ENCODE data around the gene ASL.
"Not testable (repeated sequence)": the region's sequence is repeated elsewhere in the genome, so short reads cannot be mapped to it uniquely, and the experiment has no call there.

The ASL gene

DNA sequence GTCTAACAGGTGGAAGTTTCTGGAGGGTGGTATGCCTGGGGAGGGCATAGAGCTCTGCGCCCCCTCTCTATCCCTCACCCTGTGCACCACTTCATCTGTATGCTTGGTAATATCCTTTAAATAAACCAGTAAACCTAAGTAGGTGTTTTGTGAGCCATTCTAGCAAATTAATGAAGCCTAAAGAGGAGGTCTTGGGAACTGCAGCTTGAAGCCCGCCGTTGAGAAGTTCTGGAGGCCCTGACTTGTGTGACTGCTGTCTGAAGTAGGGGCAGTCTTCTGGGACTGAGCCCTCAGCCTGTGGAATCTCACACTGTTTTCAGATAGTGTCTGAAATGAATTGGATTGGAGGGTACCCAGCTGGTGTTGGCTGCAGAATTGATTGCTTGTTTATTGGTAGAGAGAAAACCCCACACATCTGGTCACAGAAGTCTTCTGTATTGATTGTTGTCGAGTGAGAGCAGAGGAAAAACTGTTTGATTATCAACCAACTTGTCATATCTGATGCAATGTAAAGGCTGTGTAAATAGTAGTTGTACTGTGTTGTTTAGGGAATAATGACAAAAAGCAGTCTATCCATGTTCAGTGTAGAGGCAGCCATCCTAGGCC is 43.7 kb downstream of the ASL start:
- DNase-seq = no peak

DNA sequence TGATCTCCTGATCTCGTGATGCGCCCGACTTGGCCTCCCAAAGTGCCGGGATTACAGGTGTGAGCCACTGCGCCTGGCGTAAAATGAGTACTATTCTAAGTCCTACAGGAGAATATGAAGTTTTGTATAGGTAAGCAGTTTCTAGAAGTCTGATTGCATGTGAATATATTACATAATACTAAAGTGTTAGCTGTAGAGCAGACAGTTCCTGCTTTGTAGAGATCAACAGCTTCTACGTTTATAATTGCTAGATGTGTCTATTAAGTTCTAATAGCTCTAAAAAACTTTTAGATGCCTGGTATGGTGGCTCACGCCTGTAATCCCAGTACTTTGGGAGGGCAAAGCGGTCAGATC is 47.5 kb downstream of the ASL start:
- no peak for DNase-seq

DNA sequence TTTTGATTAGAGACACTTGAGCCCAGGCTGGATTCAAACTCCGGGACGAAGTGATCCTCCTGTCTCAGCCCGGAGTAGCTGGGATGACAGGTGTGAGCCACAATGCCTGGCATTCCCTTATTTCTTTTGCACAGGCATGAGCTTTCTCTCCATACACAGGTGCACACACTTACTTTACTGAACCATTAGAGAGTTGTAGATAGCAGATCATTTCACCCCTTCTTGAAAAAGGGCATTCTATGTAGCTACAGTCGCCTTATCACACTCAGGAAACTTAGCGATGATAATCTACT is 48.9 kb downstream of the ASL start:
- DNase-seq = not testable (repeated sequence)

DNA sequence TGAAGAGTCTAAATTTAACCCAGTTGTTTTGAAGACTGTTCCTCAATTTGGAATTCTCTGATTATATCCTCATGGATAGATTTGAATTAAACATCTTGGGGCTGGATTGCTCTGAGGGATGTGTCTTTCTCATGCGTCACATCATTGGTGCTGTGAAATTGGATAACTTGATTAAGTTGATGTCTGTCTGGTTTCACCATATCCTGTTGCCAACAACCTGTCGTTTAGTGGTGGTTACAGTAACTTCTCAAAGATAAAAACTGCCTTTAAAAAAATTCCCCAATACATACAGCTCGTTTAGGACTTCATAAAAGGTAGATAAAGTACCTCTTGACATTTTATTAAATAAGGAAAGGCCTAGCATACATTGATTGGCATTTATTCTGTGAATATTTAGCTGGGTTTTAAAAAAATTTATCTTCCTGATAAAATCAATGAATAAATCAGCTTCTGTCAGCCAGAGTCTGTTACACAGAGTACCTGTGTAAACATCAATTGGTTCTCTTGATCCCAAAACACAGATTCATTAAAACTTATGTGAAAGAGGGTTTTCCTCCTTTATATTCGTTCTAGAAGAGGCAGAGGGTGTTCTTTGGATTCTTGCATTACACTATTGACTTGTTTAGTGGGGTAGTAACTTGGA is 49.6 kb downstream of the ASL start:
- no peak for DNase-seq

DNA sequence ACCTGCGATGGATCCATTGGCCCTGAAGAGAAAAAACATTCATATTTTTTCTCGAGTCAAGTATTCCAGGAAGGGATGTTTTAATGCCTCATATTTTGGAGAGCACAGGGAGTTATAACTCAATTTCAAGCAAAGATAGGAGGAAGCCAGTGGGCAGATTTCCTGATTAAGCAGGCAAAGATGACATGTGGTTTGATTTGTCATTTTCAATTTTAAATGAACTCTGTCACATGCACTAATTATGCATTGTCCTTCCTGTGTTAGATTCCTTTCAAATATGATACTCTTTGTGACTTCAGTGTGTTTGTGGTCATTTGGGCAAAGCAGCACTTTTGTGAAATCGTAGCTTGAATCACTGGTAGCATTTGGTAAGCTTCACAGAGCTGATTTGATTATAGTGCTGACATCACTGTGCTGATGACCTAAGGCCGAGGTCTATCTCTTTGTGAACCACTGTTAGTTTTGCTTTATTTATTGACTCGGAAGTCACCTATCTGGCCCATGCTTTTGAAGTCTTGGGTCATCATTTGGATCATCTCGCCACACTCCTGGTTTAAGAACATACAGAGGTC is 50.2 kb downstream of the ASL start:
- DNase-seq = not testable (repeated sequence)

- not testable (repeated sequence) for DNase-seq
These were observed 51.6 kb downstream of the ASL start for GRCh38 chr7:66127172-66127571.

DNA sequence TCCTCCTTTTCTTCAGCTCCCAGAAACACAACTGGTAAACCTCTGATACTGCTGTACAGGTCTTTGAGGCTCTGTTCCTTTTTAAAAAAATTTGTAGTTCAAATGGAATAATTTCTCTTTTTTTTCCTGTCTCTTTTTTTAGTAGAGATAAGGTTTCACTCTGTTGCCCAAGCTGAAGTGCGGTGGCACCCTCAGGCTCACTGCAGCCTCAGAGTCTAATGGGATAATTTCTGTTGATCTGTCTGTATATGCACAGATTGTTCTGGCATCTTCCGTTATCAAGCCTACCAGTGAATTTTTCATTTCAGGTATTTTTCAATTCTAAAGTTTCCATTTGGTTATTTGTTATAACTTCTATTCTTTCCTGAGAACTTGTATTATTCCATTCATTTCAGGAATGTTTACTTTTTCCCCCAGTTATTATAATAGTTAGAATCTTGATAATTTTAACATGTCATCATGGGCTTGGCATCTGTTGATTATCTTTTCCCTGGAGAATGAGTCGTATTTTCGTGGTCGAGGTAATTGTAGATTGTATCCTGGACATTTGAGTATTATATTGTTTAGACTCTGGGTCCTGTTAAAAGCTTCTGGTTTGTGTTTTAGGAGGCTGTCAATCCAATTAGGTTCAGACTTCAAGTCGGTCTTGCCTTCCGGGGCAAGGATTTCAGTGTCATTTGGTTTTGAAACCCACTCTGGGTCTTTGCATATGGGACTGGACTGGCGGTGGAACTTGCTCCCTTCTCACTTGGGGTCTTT is 63.6 kb downstream of the ASL start:
- no peak for DNase-seq

GRCh38 chr7:66140924-66141323 is 65.3 kb downstream of the ASL start:
- DNase-seq = no peak

DNA sequence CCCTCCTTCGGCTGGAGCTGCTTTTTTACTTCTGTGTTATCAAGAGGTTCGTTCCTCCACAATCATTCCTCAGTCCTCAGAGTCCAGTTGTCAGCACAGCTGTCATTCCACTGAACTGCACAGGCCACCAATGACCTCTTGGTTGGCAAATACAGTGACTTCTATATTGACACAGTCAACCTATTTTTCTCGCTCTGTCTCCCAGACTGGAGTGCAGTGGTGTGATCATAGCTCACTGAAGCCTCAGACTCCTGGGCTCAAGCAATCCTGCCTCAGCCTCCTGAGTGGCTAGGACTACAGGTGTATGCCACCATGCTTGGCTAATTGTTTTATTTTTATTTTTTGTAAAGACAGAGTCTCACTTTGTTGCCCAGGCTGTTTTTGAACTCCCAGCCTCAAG is 66.7 kb downstream of the ASL start:
- no peak for DNase-seq

DNA sequence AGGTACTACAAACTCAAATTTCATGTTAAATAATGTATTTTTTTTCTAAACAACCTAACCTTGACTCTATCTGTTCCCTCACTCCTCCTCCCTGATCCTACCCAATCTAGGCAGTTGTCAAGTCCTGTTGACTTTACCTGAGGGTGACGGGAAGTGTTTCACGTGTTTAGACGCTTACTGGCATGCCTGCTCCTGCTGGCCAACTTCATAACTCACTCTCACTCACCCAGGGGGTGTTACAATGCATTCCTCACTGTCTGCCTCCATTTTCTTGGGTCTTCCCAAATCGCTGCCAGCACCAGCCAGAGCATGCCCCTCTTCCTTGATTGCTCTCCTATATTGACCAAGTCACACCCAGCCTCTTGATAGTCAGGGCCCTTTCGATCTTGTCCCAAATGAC is 67.4 kb downstream of the ASL start:
- no peak for DNase-seq
